ENCODE measurements around the gene CCDC6.

- TF ChIP-seq EZH2 (IDR thresholded peaks at IDR 0.05; ENCODE audit: low read depth) (no peak), CTCF (conservative IDR thresholded peaks at IDR 0.05) (no peak)
Observed at GRCh38 chr10:59942556-59942955, 36.2 kb upstream of the CCDC6 start.
